GM19240 (cell line): Measurements from ENCODE around the gene FARSA.
"Not testable (repeated sequence)": the region's sequence is repeated elsewhere in the genome, so short reads cannot be mapped to it uniquely, and the experiment has no call there.

Experiments
- DNase-seq: peaks from one replicate; pipeline ENCODE4 v3.0.0; 2011; ENCODE audit warnings: low spot score; ENCODE audit not compliant: insufficient read length

FARSA gene

GRCh38 chr19:12933287-12934072 lies at the start of gene FARSA:
TSS of gene FARSA (minus strand) at chr19:12933711. CDS start at chr19:12933696, 15 bp downstream.
- peak; percentile 90 for DNase-seq

- DNase-seq = no peak
These were observed 49.6 kb upstream of the FARSA start for GRCh38 chr19:12983091-12983490.

GRCh38 chr19:12982648-12983047 lies 49.1 kb upstream of the FARSA start:
- DNase-seq = no peak

DNA sequence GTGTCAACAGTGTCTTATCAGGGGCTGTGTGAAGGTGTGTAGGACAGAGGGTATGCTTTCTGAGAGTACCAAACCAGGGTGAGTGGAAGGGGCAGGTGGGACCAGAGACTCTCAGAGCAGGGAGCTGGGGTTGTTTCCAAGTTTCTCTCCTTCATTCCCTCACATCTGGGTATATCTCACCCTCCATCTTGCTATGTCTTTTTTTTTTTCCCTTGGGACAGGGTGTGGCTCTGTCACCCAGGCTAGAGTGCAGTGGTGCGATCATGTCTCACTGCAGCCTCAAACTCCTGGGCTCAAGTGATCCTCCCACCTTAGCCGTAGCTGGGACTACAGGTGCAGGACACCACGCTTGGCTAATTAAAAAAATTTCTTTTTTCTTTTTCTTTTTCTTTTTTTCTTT lies 46.5 kb upstream of the FARSA start:
- no peak for DNase-seq

- DNase-seq = not testable (repeated sequence)
These were observed 42.6 kb upstream of the FARSA start for GRCh38 chr19:12976109-12976508.

DNA sequence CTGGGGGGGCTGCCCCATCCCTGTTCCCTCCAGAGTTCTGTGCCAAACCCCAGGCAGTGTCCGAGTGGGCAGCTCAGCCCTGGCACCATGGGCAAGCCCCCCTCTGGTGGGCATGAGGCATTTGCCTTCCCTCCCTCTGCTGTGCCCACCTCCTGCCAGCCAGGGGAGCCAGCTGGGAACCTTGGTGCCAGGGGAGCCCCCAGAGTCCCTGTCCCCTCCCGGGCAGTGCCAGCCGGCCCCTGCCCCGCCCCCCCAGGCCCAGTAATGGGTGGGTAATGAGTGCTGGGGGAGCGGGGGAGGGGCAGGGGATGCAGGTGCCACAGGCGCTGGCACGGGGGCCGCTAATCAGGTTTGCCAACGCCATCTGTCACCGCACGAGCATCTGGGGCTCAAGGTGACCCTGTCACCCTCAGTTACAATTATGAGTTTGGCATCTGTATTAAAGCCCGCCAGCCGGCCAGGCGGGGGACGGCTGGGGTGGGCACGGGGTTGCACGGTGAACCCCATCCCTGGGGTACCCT lies 41.8 kb upstream of the FARSA start:
- no peak for DNase-seq

DNA sequence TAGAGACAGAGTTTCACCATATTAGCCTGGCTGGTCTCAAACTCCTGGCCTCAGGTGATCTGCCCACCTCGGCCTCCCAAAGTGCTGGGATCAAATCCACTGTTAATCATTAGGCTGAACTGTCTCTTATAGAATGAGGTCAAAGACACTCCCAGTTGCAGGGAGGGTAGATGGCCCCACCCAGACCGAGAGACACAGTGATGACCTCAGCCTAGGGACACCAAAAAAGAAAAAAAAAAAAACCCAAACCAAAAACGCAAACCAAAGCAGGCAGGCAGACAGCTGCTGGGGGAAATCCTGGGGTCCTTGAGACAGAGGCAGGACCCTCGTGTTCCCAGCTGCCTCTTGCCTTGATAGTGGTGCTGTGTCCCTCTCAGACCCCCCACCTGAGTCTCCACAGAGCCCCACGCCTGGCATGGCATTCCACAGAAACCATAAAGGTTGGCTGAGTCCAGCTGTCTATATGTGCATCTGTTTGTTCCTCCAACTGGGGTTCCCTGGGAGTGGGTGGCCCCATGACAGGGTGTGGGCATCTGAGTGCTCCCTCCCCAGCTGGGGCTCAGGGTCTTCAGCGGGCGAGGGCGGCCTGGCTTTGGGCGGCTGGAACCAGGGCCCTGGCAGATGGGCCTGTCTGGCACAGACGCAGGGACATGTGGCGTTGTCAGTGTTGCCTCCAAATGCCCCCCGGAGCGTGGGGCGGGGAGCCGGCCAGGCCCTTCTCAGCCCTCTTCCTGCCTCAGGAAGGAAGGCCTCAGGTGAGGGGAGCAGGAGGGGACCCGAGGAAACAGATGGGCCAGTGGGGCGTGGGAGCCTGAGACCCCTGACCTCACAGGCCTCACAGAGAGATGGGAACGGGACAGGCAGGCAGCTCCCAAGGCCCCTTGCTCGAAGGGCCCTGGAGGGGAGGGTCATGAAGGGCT lies 41.0 kb upstream of the FARSA start:
- DNase-seq = no peak

GRCh38 chr19:12973236-12973635 lies 39.7 kb upstream of the FARSA start:
- DNase-seq = no peak

GRCh38 chr19:12970070-12970820 lies 36.7 kb upstream of the FARSA start:
- no peak for DNase-seq

DNA sequence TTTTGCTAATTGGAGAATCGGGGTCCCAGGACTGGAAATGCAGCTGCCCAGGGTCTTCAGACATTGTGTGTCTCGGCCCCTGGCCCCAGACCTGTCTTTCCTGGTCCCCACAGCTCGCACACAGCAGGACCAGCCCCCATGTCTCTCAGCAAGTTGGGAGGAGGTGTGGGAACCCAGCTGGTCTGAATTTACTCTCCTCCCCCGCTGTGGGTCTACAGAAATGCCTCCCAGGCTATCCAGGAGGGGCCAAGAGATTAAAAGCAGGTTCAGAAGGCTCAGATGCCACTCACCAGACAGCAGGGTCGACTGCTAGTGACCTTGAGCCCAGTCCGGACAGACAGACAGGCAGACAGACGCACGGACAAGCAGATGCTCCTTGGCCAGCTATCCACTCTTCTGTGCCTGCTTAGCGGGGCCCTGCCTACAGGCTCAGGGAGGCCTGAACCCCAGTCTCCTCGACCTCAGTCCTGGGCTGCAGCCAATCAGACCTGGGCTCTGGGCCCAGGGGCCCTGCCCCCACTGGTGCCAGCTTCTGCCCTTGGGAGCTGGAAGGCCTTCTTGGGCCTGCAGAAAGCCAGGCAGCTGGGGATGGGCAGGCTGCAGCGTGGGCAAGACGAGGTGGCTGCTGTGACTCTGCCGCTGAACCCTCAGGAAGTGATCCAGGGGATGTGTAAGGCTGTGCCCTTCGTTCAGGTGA lies 35.9 kb upstream of the FARSA start, which contains the start of gene DAND5:
Gene DAND5, plus strand, starts transcription at position 285 of the 697 bp plus-strand sequence. Its CDS starts 85 bp downstream, at position 370.
- no peak for DNase-seq

DNA sequence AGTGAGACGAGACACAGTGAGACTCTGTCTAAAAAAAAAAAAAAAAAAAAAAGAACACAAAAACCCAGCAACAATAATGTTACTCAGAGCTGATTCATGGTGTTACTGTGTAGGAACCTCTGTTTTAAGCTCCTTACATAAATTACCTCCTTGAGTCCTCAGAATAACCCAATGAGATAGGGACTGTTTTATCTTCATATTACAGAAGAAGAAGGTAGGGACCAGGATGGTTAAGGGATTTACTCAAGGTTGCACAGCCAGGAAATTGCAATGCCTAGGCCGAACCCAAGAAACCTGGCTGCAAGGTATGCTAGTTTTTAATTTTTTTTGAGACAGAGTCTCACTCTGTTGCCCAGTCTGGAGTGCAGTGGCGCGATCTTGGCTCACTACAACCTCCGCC lies 34.4 kb upstream of the FARSA start:
- DNase-seq = no peak

DNA sequence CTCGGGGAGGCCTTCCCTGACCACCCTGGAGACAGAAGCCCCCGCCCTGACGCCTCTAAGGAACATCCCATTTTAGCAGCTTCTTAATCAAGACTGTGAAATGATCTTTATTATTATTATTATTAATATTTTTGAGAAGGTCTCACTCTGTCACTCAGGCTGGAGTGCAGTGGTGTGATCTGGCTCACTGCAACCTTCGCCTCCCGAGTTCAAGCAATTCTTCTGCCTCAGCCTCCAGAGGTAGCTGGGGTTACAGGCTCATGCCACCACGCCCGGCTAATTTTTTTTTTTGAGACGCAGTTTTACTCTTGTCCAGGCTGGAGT lies 32.3 kb upstream of the FARSA start:
- DNase-seq = no peak

DNA sequence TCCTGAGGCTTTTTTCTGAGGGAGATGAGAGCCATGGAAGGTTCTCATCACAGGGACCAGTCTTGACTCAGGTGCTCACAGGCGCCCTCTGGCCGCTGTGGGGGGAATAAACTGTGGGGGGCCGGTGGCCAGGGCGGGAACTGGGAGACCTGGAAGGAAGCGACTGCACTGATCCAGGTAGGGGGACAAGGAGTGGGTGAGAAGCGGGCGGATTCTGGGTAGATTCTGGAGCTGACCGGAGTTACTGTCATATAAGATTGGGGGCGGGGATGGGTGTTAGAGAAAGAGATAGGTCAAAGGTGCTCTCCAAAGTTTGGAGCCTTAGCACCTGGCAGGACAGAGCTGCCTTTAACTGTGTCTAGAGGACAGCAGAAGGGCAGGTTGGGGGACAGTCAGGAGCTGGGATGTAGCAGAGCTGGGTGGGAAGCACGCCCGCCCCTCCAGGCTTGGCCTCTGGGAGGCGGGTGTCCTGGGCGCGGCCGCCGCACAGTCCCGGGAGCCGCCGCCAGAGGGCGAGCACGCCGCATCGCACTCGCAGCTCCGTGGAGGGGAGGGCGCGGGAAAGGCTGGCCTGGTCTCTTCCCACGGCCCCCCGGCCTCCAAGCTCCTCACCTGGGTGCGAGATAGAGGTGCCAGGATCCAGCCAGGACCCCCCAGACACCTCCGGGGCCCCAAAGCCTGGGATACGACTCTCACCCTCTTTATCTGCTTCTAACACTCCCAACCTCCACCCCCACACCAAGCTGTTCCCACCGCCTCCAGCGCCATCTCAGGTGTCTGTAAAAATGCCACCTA lies 31.7 kb upstream of the FARSA start:
- peak; percentile 72 for DNase-seq

DNA sequence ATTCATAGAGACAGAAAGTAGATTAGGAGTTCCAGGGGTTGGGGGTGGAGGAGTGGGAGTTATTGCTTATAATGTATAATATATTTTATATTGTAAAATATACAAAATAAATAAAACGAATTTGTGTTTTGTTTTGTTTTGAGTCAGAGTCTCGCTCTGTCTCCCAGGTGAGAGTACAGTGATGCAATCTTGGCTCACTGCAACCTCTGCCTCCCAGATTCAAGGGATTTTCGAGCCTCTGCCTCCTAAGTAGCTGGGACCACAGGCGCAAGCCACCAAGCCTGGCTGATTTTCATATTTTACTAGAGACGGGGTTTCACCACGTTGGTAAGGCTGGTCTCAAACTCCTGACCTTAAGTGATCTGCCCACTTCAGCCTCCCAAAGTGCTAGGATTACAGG lies 26.0 kb upstream of the FARSA start:
- DNase-seq = no peak

- DNase-seq = not testable (repeated sequence)
These were observed 24.0 kb upstream of the FARSA start for GRCh38 chr19:12957389-12957952.

DNA sequence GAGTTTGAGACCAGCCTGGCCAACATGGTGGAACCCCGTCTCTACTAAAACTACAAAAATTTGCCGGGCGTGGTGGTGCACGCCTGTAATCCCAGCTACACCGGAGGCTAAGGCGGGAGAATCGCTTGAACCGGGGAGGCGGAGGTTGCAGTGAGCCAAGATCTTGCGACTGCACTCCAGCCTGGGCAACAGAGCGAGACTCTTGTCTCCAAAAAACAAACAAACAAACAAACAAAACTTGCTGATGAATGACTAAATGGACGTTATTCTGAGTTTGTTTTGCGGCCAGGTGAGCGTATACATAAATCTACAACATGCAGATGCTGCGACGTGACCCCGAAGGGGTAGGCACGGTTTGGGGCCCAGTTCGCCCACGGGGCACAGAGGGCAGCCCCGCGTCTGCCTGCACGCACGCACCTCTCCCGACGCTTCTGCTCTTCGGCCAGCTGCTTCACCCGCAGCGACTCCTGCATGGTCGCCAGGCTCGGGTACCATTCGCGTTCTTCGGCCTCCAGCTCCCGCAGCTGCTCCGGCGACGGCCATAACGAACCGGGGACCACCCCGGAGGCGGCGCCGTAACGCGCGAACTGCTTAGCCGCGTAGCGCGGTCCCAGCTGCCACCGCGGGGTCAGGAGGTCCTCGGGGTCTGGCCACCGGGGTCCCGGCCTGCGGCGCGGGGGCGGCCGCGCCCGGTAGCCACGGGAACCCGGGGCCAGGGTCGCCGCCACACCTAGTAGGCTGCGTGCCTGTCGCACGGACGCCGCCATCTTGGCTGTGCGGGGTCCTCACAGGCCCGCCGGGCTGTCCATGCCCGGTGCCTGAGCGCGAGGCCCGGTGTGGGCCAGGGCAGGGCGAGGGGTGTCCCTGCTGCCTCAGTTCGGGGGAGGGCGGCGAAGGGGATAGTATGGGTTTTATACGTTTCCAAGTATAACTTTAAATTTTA lies 23.2 kb upstream of the FARSA start, which contains the start of gene GADD45GIP1:
Gene GADD45GIP1, minus strand, starts transcription at position 778 of the 943 bp plus-strand sequence. Its CDS starts 11 bp downstream, at position 767.
- DNase-seq = peak; percentile 66

DNA sequence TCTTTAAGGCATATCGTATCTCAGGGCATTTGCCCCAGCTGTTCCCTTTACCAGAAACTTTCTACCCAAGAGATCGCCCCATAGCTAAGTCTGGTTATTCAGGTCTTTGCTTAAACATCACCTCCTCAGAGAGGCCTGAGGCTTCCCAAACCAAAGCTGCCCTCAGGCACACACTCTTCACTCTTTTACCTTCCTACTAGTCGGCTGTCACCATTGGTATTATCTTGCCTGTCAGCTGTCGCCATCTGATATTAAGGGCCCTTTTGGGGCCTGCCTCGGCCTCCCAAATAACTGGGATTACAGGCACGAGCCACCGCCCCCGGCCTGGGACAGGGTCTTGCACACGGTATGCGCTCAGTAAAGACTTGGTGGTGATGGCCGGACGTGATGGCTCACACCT lies 22.5 kb upstream of the FARSA start:
- DNase-seq = no peak

- DNase-seq = not testable (repeated sequence)
These were observed 22.1 kb upstream of the FARSA start for GRCh38 chr19:12955575-12955974.
